Measurements from ENCODE around the gene DCTN4.
"Not testable (repeated sequence)": the region's sequence is repeated elsewhere in the genome, so short reads cannot be mapped to it uniquely, and the experiment has no call there.

Gene DCTN4

GRCh38 chr5:150759334-150759583, 442 bp upstream of the DCTN4 start:
- peak overlapping the region; percentile 91 for H3K4me3 ChIP-seq (ENCODE audit: low read depth, low read length)
- H3K79me2 ChIP-seq (ENCODE audit: control insufficient read depth, insufficient read depth, low read length, unreplicated experiment): peaks cover 39% of the 10 kb centered on the region
- no peaks in the 10 kb centered on the region for H3K27me3 ChIP-seq (ENCODE audit: insufficient read depth, low read length)
- H3K4me1 ChIP-seq (ENCODE audit: control insufficient read depth, insufficient read depth, low read length, unreplicated experiment): peaks cover 29% of the 10 kb centered on the region
- peak overlapping the region; percentile 90 for H3K27ac ChIP-seq (ENCODE audit: low read depth, low read length)
- H2AFZ ChIP-seq (ENCODE audit: low read length, unreplicated experiment): peak overlapping the region; percentile 99
- H3K36me3 ChIP-seq (ENCODE audit: insufficient read depth, low read length): peaks cover 13% of the 10 kb centered on the region

DNA sequence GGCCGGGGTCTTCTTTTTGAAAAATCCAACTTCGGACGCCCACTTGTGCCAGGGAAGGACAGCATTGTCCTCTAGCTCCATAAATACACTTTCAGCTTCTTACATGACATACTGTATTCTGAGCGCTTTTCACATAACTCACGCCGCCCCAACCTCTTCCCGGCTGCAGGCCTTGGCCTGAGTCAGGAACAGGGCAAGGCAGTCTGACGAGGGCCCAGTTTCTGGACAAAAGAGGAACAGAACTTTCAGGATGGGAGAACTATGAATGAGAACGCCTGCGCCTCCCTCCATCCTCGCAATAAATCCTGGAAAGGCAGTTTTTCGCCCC, 650 bp downstream of the DCTN4 start:
- H3K4me3 ChIP-seq (ENCODE audit: low read depth, low read length): peak overlapping the region; percentile 91
- peaks cover 50% of the 10 kb centered on the region for H3K79me2 ChIP-seq (ENCODE audit: control insufficient read depth, insufficient read depth, low read length, unreplicated experiment)
- H2AFZ ChIP-seq (ENCODE audit: low read length, unreplicated experiment): peak overlapping the region; percentile 7
- peaks cover 21% of the 10 kb centered on the region for H3K4me1 ChIP-seq (ENCODE audit: control insufficient read depth, insufficient read depth, low read length, unreplicated experiment)
- H3K36me3 ChIP-seq (ENCODE audit: insufficient read depth, low read length): peaks cover 24% of the 10 kb centered on the region
- peak overlapping the region; percentile 90 for H3K27ac ChIP-seq (ENCODE audit: low read depth, low read length)
- H3K27me3 ChIP-seq (ENCODE audit: insufficient read depth, low read length): no peaks in the 10 kb centered on the region

DNA sequence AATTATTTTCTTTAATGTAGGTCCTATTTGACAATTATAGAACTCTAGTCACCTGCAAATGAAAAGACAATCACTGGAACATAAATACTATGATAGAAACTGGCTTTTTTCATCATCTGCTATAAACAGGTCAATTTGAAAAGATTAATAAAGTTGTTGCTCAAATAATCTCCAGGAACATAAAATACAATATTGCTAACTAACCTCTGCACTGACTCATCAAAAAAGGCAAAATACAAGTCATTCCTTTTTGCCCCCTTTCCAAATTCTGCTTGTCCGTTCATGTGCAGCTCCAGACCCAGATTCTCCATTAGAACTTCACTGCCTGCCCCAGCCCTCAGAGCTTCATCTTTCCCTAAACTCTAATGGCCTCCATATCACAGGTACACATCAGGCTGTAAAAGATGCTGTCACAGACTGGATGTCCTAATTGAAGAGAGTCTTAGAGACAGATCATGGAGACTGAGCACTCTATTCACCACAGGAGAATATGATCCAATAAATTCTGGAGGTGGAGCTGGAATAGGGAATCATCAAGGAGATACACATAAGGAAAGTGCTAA, 1.6 kb downstream of the DCTN4 start:
- Histone ChIP-seq H3K27ac (ENCODE audit: low read depth, low read length) (peak overlapping the region; percentile 90), H2AFZ (ENCODE audit: low read length, unreplicated experiment) (no peak overlapping the region), H3K79me2 (ENCODE audit: control insufficient read depth, insufficient read depth, low read length, unreplicated experiment) (peaks cover 50% of the 10 kb centered on the region), H3K4me3 (ENCODE audit: low read depth, low read length) (peak overlapping the region; percentile 91), H3K4me1 (ENCODE audit: control insufficient read depth, insufficient read depth, low read length, unreplicated experiment) (peaks cover 11% of the 10 kb centered on the region), H3K36me3 (ENCODE audit: insufficient read depth, low read length) (peaks cover 27% of the 10 kb centered on the region), H3K27me3 (ENCODE audit: insufficient read depth, low read length) (no peaks in the 10 kb centered on the region)

GRCh38 chr5:150753863-150754262, 5.0 kb downstream of the DCTN4 start:
- H3K4me3 ChIP-seq (ENCODE audit: low read depth, low read length): no peak overlapping the region
- peaks cover 68% of the 10 kb centered on the region for H3K79me2 ChIP-seq (ENCODE audit: control insufficient read depth, insufficient read depth, low read length, unreplicated experiment)
- H3K27ac ChIP-seq (ENCODE audit: low read depth, low read length): no peak overlapping the region
- H2AFZ ChIP-seq (ENCODE audit: low read length, unreplicated experiment): no peak overlapping the region
- peaks cover 21% of the 10 kb centered on the region for H3K4me1 ChIP-seq (ENCODE audit: control insufficient read depth, insufficient read depth, low read length, unreplicated experiment)
- H3K27me3 ChIP-seq (ENCODE audit: insufficient read depth, low read length): no peaks in the 10 kb centered on the region
- peaks cover 48% of the 10 kb centered on the region for H3K36me3 ChIP-seq (ENCODE audit: insufficient read depth, low read length)

- H3K36me3 ChIP-seq (ENCODE audit: insufficient read depth, low read length): peaks cover 49% of the 10 kb centered on the region
- peaks cover 69% of the 10 kb centered on the region for H3K79me2 ChIP-seq (ENCODE audit: control insufficient read depth, insufficient read depth, low read length, unreplicated experiment)
- peaks cover 21% of the 10 kb centered on the region for H3K4me1 ChIP-seq (ENCODE audit: control insufficient read depth, insufficient read depth, low read length, unreplicated experiment)
- H3K27ac ChIP-seq (ENCODE audit: low read depth, low read length): no peak overlapping the region
- H3K4me3 ChIP-seq (ENCODE audit: low read depth, low read length): no peak overlapping the region
- H2AFZ ChIP-seq (ENCODE audit: low read length, unreplicated experiment): no peak overlapping the region
- H3K27me3 ChIP-seq (ENCODE audit: insufficient read depth, low read length): no peaks in the 10 kb centered on the region
Measured at GRCh38 chr5:150753463-150753862, 5.4 kb downstream of the DCTN4 start.

DNA sequence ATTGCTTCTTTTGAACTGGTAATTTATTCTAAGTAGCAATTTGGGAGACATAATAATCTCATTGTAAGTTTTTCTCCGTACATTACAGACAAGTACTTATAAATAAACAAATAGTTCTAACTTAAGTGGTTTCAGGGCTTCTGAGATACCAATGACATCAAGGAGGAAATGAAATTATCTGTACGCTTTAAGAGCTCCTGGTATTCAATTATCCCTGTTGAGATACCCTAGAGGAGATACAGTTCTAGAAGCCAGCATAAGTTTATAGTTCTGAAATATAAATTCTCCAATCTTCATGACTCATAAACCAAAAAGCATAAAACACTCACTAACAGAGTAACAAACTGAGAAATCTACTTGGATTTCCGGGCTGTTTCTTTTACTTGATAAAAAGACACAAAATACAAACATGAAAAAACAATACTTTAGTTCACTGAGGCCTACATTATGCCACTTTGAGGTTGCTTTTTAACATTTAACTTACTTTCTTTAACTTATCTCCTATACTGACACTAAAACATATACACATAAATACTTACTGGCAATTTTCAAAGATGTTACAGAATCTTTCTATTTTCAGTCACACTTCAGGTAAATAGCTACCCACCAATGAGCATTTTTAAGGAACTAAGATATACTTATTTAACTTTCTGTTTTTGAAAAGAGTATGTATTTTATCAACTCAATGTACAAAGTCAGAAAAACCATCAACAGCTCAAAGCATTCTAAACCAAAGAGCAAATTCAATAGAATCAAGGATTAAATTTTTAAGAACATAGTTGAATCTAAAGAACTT, 7.5 kb downstream of the DCTN4 start:
- Histone ChIP-seq H3K27me3 (ENCODE audit: insufficient read depth, low read length) (no peaks in the 10 kb centered on the region), H3K36me3 (ENCODE audit: insufficient read depth, low read length) (peaks cover 49% of the 10 kb centered on the region), H3K4me1 (ENCODE audit: control insufficient read depth, insufficient read depth, low read length, unreplicated experiment) (peaks cover 15% of the 10 kb centered on the region), H2AFZ (ENCODE audit: low read length, unreplicated experiment) (no peak overlapping the region), H3K79me2 (ENCODE audit: control insufficient read depth, insufficient read depth, low read length, unreplicated experiment) (peaks cover 50% of the 10 kb centered on the region), H3K4me3 (ENCODE audit: low read depth, low read length) (peak overlapping the region; percentile 18), H3K27ac (ENCODE audit: low read depth, low read length) (peak overlapping the region; percentile 30)

DNA sequence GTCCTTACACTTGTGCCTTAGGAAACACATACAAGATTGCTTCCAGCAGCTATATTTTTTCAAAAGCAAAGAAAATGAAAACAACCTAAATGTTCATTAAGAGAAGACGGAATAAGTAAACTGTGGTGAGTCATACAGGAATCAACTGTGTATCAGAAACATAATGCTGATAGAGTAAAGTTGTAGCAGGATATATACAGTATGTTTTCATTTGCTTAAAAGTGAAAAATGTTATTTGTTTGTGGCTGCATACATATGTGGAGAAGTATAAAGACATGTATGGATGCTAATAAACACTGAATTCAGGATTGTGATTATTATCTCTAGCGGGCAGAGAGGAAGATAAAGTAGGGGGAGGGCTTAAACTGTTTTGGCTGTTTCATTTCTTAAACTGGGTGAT, 8.3 kb downstream of the DCTN4 start:
- H3K36me3 ChIP-seq (ENCODE audit: insufficient read depth, low read length): peaks cover 45% of the 10 kb centered on the region
- no peaks in the 10 kb centered on the region for H3K27me3 ChIP-seq (ENCODE audit: insufficient read depth, low read length)
- H3K27ac ChIP-seq (ENCODE audit: low read depth, low read length): no peak overlapping the region
- peaks cover 44% of the 10 kb centered on the region for H3K79me2 ChIP-seq (ENCODE audit: control insufficient read depth, insufficient read depth, low read length, unreplicated experiment)
- peaks cover 15% of the 10 kb centered on the region for H3K4me1 ChIP-seq (ENCODE audit: control insufficient read depth, insufficient read depth, low read length, unreplicated experiment)
- H3K4me3 ChIP-seq (ENCODE audit: low read depth, low read length): no peak overlapping the region; the same call in 1 of the 2 replicates
- no peak overlapping the region for H2AFZ ChIP-seq (ENCODE audit: low read length, unreplicated experiment)

GRCh38 chr5:150743142-150743488, 15.7 kb downstream of the DCTN4 start:
- H3K36me3 ChIP-seq (ENCODE audit: insufficient read depth, low read length): peaks cover 18% of the 10 kb centered on the region
- H3K27ac ChIP-seq (ENCODE audit: low read depth, low read length); H3K27me3 ChIP-seq (ENCODE audit: insufficient read depth, low read length); H3K4me3 ChIP-seq (ENCODE audit: low read depth, low read length); H2AFZ ChIP-seq (ENCODE audit: low read length, unreplicated experiment); H3K4me1 ChIP-seq (ENCODE audit: control insufficient read depth, insufficient read depth, low read length, unreplicated experiment): not testable (repeated sequence)
- H3K79me2 ChIP-seq (ENCODE audit: control insufficient read depth, insufficient read depth, low read length, unreplicated experiment): peaks cover 28% of the 10 kb centered on the region

GRCh38 chr5:150742455-150743141, 16.2 kb downstream of the DCTN4 start:
- not testable (repeated sequence) for H3K4me1 ChIP-seq (ENCODE audit: control insufficient read depth, insufficient read depth, low read length, unreplicated experiment); H2AFZ ChIP-seq (ENCODE audit: low read length, unreplicated experiment); H3K27ac ChIP-seq (ENCODE audit: low read depth, low read length); H3K27me3 ChIP-seq (ENCODE audit: insufficient read depth, low read length); H3K4me3 ChIP-seq (ENCODE audit: low read depth, low read length)
- Histone ChIP-seq H3K79me2 (ENCODE audit: control insufficient read depth, insufficient read depth, low read length, unreplicated experiment) (peaks cover 33% of the 10 kb centered on the region), H3K36me3 (ENCODE audit: insufficient read depth, low read length) (peaks cover 20% of the 10 kb centered on the region)

GRCh38 chr5:150740992-150741391, 17.8 kb downstream of the DCTN4 start:
- Histone ChIP-seq H3K79me2 (ENCODE audit: control insufficient read depth, insufficient read depth, low read length, unreplicated experiment) (peaks cover 46% of the 10 kb centered on the region), H3K4me3 (ENCODE audit: low read depth, low read length) (no peak overlapping the region), H3K27ac (ENCODE audit: low read depth, low read length) (no peak overlapping the region), H3K4me1 (ENCODE audit: control insufficient read depth, insufficient read depth, low read length, unreplicated experiment) (peaks cover 9% of the 10 kb centered on the region), H2AFZ (ENCODE audit: low read length, unreplicated experiment) (no peak overlapping the region), H3K27me3 (ENCODE audit: insufficient read depth, low read length) (no peaks in the 10 kb centered on the region), H3K36me3 (ENCODE audit: insufficient read depth, low read length) (peaks cover 27% of the 10 kb centered on the region)

GRCh38 chr5:150738862-150739261, 20.0 kb downstream of the DCTN4 start:
- Histone ChIP-seq H3K27me3 (ENCODE audit: insufficient read depth, low read length) (no peaks in the 10 kb centered on the region), H3K27ac (ENCODE audit: low read depth, low read length) (no peak overlapping the region), H3K4me1 (ENCODE audit: control insufficient read depth, insufficient read depth, low read length, unreplicated experiment) (peaks cover 9% of the 10 kb centered on the region), H2AFZ (ENCODE audit: low read length, unreplicated experiment) (no peak overlapping the region), H3K79me2 (ENCODE audit: control insufficient read depth, insufficient read depth, low read length, unreplicated experiment) (peaks cover 65% of the 10 kb centered on the region), H3K4me3 (ENCODE audit: low read depth, low read length) (no peak overlapping the region), H3K36me3 (ENCODE audit: insufficient read depth, low read length) (peaks cover 32% of the 10 kb centered on the region)

Data from ACC112 (cell line).